SK-N-SH (cell line): Measurements from ENCODE around the gene CELF5. TPM values are rescaled to one million over a fixed set of nuclear protein-coding genes. Genes with fewer than 3 reads are reported as not detected.

ENCODE experiments used
- CTCF ChIA-PET: fragments of 300-600, 350-600 bp; formaldehyde crosslinking; extraction: SDS; loops from one replicate; lab custom pipeline; 2021; lab: Yijun Ruan, JAX
- POLR2A ChIA-PET: fragments of 350-600 bp; sonication (Branson Sonifier 250); formaldehyde crosslinking; extraction: SDS; loops from one replicate; lab custom pipeline; 2020; ENCODE audit warnings: antibody characterized with exemption, inconsistent platforms; lab: Yijun Ruan, JAX
- DNase-seq: peaks from one replicate; pipeline ENCODE4 v3.0.0; 2012
- H2AFZ ChIP-seq: fragments of 200-600 bp; sonication (generic); 2 replicates; pipeline ENCODE4 v1.8.1; 2016; ENCODE audit warnings: antibody characterized with exemption, mild to moderate bottlenecking, low read depth
- H3F3A ChIP-seq: fragments of 200-600 bp; sonication (generic); replicated peaks from 2 replicates; pipeline ENCODE3; 2016; ENCODE audit warnings: antibody characterized with exemption, mild to moderate bottlenecking; ENCODE audit not compliant: insufficient read depth
- H3K27ac ChIP-seq, 2 experiments: fragments of 200-500 bp in 1 of 2; fragments of 200-600 bp in 1 of 2; sonication (Bioruptor generic) in 1 of 2; sonication (generic), shearing (Covaris generic) in 1 of 2; 2 replicates each; pipeline versions ENCODE4 v1.5.1 to v1.6.1; 2014 to 2016; ENCODE audit warnings: low read depth in 2 of 2, inconsistent platforms in 1 of 2, low read length in 1 of 2, mild to moderate bottlenecking in 1 of 2, mixed read lengths in 1 of 2
- H3K27me3 ChIP-seq: fragments of 200-600 bp; sonication (generic), shearing (Covaris generic); 2 replicates; pipeline ENCODE4 v1.6.1; 2016; ENCODE audit warnings: mixed run types; ENCODE audit not compliant: insufficient read depth
- H3K36me3 ChIP-seq, 2 experiments: fragments of 200-500 bp in 1 of 2; fragments of 200-600 bp in 1 of 2; sonication (Bioruptor generic) in 1 of 2; sonication (generic) in 1 of 2; replicated peaks in 1 of 2; 2 replicates each; pipeline versions ENCODE3 to v1.5.1; 2014 to 2016; ENCODE audit warnings: low read length in 1 of 2, mild to moderate bottlenecking in 1 of 2; ENCODE audit not compliant: insufficient read depth in 2 of 2, control insufficient read depth in 1 of 2
- H3K4me1 ChIP-seq, 2 experiments: fragments of 200-500 bp in 1 of 2; fragments of 200-600 bp in 1 of 2; sonication (Bioruptor generic) in 1 of 2; sonication (generic), shearing (Covaris generic) in 1 of 2; 2 replicates each; pipeline versions ENCODE4 v1.5.1 to v1.6.1; 2014 to 2016; ENCODE audit warnings: low read depth in 1 of 2, low read length in 1 of 2, mixed run types in 1 of 2; ENCODE audit not compliant: insufficient read depth in 2 of 2, control insufficient read depth in 1 of 2
- H3K4me2 ChIP-seq: fragments of 200-600 bp; sonication (generic), shearing (Covaris generic); 2 replicates; pipeline ENCODE4 v1.6.1; 2017; ENCODE audit warnings: mixed run types
- H3K4me3 ChIP-seq, 2 experiments: fragments of 200-500 bp in 1 of 2; fragments of 200-600 bp in 1 of 2; sonication (Bioruptor generic) in 1 of 2; sonication (generic), shearing (Covaris generic) in 1 of 2; 2 replicates each; pipeline versions ENCODE4 v1.5.1 to v1.8.1; 2014 to 2016; ENCODE audit warnings: low read depth in 2 of 2, inconsistent platforms in 1 of 2, low read length in 1 of 2, mild to moderate bottlenecking in 1 of 2, mixed read lengths in 1 of 2, moderate library complexity in 1 of 2
- H3K79me2 ChIP-seq: fragments of 200-600 bp; sonication (generic); 2 replicates; pipeline ENCODE4 v1.8.1; 2017; ENCODE audit warnings: mild to moderate bottlenecking; ENCODE audit not compliant: insufficient read depth
- H3K9ac ChIP-seq: fragments of 200-600 bp; sonication (generic); 2 replicates; pipeline ENCODE4 v1.6.1; 2017; ENCODE audit warnings: mixed run types
- H3K9me2 ChIP-seq: fragments of 200-600 bp; sonication (generic); 2 replicates; pipeline ENCODE4 v1.6.1; 2017; ENCODE audit warnings: mixed run types
- H3K9me3 ChIP-seq: fragments of 200-600 bp; sonication (generic); 2 replicates; pipeline ENCODE4 v1.6.1; 2017; ENCODE audit warnings: mixed run types, mild to moderate bottlenecking, moderate library complexity
- H4K20me1 ChIP-seq: fragments of 200-600 bp; sonication (generic); 2 replicates; pipeline ENCODE4 v1.6.1; 2017; ENCODE audit warnings: mild to moderate bottlenecking, mixed run types; ENCODE audit not compliant: insufficient read depth
- CTCF ChIP-seq: fragments of 200-600 bp; sonication (generic); IDR thresholded peaks from 2 replicates; pipeline ENCODE4 v1.6.1; 2017; ENCODE audit warnings: antibody characterized with exemption, mild to moderate bottlenecking, moderate library complexity
- ELF1 ChIP-seq: IDR thresholded peaks from 2 replicates; pipeline ENCODE4 v1.4.0; 2012
- EP300 ChIP-seq, 2 experiments: IDR thresholded peaks; 2 replicates each; pipeline versions ENCODE4 v1.4.0 to v1.6.1; 2012; ENCODE audit warnings: borderline replicate concordance in 1 of 2, low read depth in 1 of 2, low read length in 1 of 2
- NRF1 ChIP-seq: IDR thresholded peaks from 2 replicates; pipeline ENCODE4 v1.6.1; 2012; ENCODE audit warnings: low read depth, mild to moderate bottlenecking, low read length
- RAD21 ChIP-seq: IDR thresholded peaks from 2 replicates; pipeline ENCODE4 v1.6.1; 2012; ENCODE audit warnings: mild to moderate bottlenecking, low read length
- RCOR1 ChIP-seq: fragments of 150-350 bp; IDR thresholded peaks from 2 replicates; pipeline ENCODE4 v1.6.1; 2017; ENCODE audit warnings: antibody characterized with exemption, low read length
- RXRA ChIP-seq: IDR thresholded peaks from 2 replicates; pipeline ENCODE4 v1.4.0; 2012; ENCODE audit warnings: low read depth, mild to moderate bottlenecking, borderline replicate concordance
- TCF12 ChIP-seq: IDR thresholded peaks from 2 replicates; pipeline ENCODE4 v1.4.0; 2012
- USF2 ChIP-seq: fragments of 150-350 bp; IDR thresholded peaks from 2 replicates; pipeline ENCODE4 v1.6.1; 2017; ENCODE audit warnings: antibody characterized with exemption, low read length, low read depth, borderline replicate concordance
- WGBS: methylation state at CpG from one replicate; pipeline ENCODE4 v1.1.6; 2017; ENCODE audit warnings: low lambda C conversion rate; 5-methylcytosine and 5-hydroxymethylcytosine counted together
- polyA plus RNA-seq, 3 experiments: library from polyadenylated mRNA; depleted of rRNA; stranded (reverse); fragments of >200 nt; gene quantifications; 2 replicates each; pipeline ENCODE4 v1.2.3, GENCODE V29; 2012
- TF ChIP-seq, protein P1 (sequence below): IDR thresholded peaks from 2 replicates; pipeline ENCODE4 v1.6.1; 2012; ENCODE audit warnings: mild to moderate bottlenecking, low read depth, low read length, moderate library complexity
- TF ChIP-seq, protein P2 (sequence below): IDR thresholded peaks from 2 replicates; pipeline ENCODE4 v1.4.0; 2012; ENCODE audit warnings: low read depth, borderline replicate concordance

CELF5 gene
- polyA plus RNA-seq, 1 of the 3 experiments (the other 2 are of a cell fraction), result 0.33 TPM

- no peak overlapping the region for H3K9ac ChIP-seq
- H3K36me3 ChIP-seq, result no peaks in the 10 kb centered on the region
- H3K27me3 ChIP-seq, result peaks cover 6% of the 10 kb centered on the region; the same call in 1 of the 2 replicates
- no peaks in the 10 kb centered on the region for H3K4me1 ChIP-seq
- no peak for TF ChIP-seq NRF1
- TF ChIP-seq, all 33 proteins: peak for 0
- no peaks in the 10 kb centered on the region for H3F3A ChIP-seq
- H3K9me2 ChIP-seq, result no peaks in the 10 kb centered on the region
- H3K4me2 ChIP-seq, result no peak overlapping the region
- no peak for DNase-seq
- H3K4me3 ChIP-seq, result no peak overlapping the region
- no peaks in the 10 kb centered on the region for H4K20me1 ChIP-seq
- POLR2A ChIA-PET, result no interaction called here
- H2AFZ ChIP-seq, result no peak overlapping the region
- no peaks in the 10 kb centered on the region for H3K9me3 ChIP-seq
- no peaks in the 10 kb centered on the region for H3K79me2 ChIP-seq
- CTCF ChIA-PET, result interaction anchor here (1.2 to 1.3 kb wide), 2 partner anchors 18 to 22 kb away, joined by 3 read pairs; no protein-coding TSS in a partner anchor
- H3K27ac ChIP-seq, result no peak overlapping the region
- 58% methylated on average over 2 of the region's 2 CpGs for WGBS
Measured at GRCh38 chr19:3252650-3253049, 28.2 kb downstream of the CELF5 start.

GRCh38 chr19:3253270-3253669 is 28.8 kb downstream of the CELF5 start:
- CTCF ChIA-PET, result interaction anchor here (1.2 to 1.3 kb wide), 2 partner anchors 17 to 22 kb away, joined by 3 read pairs; no protein-coding TSS in a partner anchor
- POLR2A ChIA-PET, result no interaction called here

More at GRCh38 chr19:3253270-3253669, 28.8 kb downstream of the CELF5 start:
- Histone ChIP-seq H3K9ac (no peak overlapping the region), H3K4me3 (no peak overlapping the region), H3K27ac (no peak overlapping the region), H3K4me1 (no peaks in the 10 kb centered on the region), H3K36me3 (no peaks in the 10 kb centered on the region), H3F3A (no peaks in the 10 kb centered on the region), H2AFZ (no peak overlapping the region), H3K79me2 (no peaks in the 10 kb centered on the region), H3K9me3 (no peaks in the 10 kb centered on the region)
- WGBS, result 32% methylated on average over 3 of the region's 3 CpGs
- DNase-seq, result no peak
- TF ChIP-seq TCF12, result no peak
- TF ChIP-seq ELF1, result no peak
- TF ChIP-seq, protein P1, sequence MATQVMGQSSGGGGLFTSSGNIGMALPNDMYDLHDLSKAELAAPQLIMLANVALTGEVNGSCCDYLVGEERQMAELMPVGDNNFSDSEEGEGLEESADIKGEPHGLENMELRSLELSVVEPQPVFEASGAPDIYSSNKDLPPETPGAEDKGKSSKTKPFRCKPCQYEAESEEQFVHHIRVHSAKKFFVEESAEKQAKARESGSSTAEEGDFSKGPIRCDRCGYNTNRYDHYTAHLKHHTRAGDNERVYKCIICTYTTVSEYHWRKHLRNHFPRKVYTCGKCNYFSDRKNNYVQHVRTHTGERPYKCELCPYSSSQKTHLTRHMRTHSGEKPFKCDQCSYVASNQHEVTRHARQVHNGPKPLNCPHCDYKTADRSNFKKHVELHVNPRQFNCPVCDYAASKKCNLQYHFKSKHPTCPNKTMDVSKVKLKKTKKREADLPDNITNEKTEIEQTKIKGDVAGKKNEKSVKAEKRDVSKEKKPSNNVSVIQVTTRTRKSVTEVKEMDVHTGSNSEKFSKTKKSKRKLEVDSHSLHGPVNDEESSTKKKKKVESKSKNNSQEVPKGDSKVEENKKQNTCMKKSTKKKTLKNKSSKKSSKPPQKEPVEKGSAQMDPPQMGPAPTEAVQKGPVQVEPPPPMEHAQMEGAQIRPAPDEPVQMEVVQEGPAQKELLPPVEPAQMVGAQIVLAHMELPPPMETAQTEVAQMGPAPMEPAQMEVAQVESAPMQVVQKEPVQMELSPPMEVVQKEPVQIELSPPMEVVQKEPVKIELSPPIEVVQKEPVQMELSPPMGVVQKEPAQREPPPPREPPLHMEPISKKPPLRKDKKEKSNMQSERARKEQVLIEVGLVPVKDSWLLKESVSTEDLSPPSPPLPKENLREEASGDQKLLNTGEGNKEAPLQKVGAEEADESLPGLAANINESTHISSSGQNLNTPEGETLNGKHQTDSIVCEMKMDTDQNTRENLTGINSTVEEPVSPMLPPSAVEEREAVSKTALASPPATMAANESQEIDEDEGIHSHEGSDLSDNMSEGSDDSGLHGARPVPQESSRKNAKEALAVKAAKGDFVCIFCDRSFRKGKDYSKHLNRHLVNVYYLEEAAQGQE, result no peak
- no peak for TF ChIP-seq RXRA
- no peak for TF ChIP-seq RCOR1
- TF ChIP-seq RAD21, result no peak
- no peak for TF ChIP-seq EP300 (IDR thresholded peaks at IDR 0.05; ENCODE audit: borderline replicate concordance in 1 of 2, low read depth in 1 of 2, low read length in 1 of 2)
- TF ChIP-seq, protein P2, sequence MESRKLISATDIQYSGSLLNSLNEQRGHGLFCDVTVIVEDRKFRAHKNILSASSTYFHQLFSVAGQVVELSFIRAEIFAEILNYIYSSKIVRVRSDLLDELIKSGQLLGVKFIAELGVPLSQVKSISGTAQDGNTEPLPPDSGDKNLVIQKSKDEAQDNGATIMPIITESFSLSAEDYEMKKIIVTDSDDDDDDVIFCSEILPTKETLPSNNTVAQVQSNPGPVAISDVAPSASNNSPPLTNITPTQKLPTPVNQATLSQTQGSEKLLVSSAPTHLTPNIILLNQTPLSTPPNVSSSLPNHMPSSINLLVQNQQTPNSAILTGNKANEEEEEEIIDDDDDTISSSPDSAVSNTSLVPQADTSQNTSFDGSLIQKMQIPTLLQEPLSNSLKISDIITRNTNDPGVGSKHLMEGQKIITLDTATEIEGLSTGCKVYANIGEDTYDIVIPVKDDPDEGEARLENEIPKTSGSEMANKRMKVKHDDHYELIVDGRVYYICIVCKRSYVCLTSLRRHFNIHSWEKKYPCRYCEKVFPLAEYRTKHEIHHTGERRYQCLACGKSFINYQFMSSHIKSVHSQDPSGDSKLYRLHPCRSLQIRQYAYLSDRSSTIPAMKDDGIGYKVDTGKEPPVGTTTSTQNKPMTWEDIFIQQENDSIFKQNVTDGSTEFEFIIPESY, result no peak
- no peak for TF ChIP-seq CTCF
- TF ChIP-seq USF2, result no peak
- TF ChIP-seq, all 33 proteins: peak for 0
- Histone ChIP-seq H3K4me2 (no peak overlapping the region), H4K20me1 (no peaks in the 10 kb centered on the region), H3K9me2 (no peaks in the 10 kb centered on the region), H3K27me3 (peaks cover 6% of the 10 kb centered on the region; the same call in 1 of the 2 replicates)
